SK-N-SH (cell line): Measurements from ENCODE around the gene CCM2. TPM values are rescaled to one million over a fixed set of nuclear protein-coding genes. Genes with fewer than 3 reads are reported as not detected.

ENCODE experiments used
- CTCF ChIA-PET: fragments of 300-600, 350-600 bp; formaldehyde crosslinking; extraction: SDS; loops from one replicate; lab custom pipeline; 2021; lab: Yijun Ruan, JAX
- POLR2A ChIA-PET: fragments of 350-600 bp; sonication (Branson Sonifier 250); formaldehyde crosslinking; extraction: SDS; loops from one replicate; lab custom pipeline; 2020; ENCODE audit warnings: antibody characterized with exemption, inconsistent platforms; lab: Yijun Ruan, JAX
- DNase-seq: peaks from one replicate; pipeline ENCODE4 v3.0.0; 2012
- H2AFZ ChIP-seq: fragments of 200-600 bp; sonication (generic); 2 replicates; pipeline ENCODE4 v1.8.1; 2016; ENCODE audit warnings: antibody characterized with exemption, mild to moderate bottlenecking, low read depth
- H3F3A ChIP-seq: fragments of 200-600 bp; sonication (generic); replicated peaks from 2 replicates; pipeline ENCODE3; 2016; ENCODE audit warnings: antibody characterized with exemption, mild to moderate bottlenecking; ENCODE audit not compliant: insufficient read depth
- H3K27ac ChIP-seq, 2 experiments: fragments of 200-500 bp in 1 of 2; fragments of 200-600 bp in 1 of 2; sonication (Bioruptor generic) in 1 of 2; sonication (generic), shearing (Covaris generic) in 1 of 2; 2 replicates each; pipeline versions ENCODE4 v1.5.1 to v1.6.1; 2014 to 2016; ENCODE audit warnings: low read depth in 2 of 2, inconsistent platforms in 1 of 2, low read length in 1 of 2, mild to moderate bottlenecking in 1 of 2, mixed read lengths in 1 of 2
- H3K27me3 ChIP-seq: fragments of 200-600 bp; sonication (generic), shearing (Covaris generic); 2 replicates; pipeline ENCODE4 v1.6.1; 2016; ENCODE audit warnings: mixed run types; ENCODE audit not compliant: insufficient read depth
- H3K36me3 ChIP-seq, 2 experiments: fragments of 200-500 bp in 1 of 2; fragments of 200-600 bp in 1 of 2; sonication (Bioruptor generic) in 1 of 2; sonication (generic) in 1 of 2; replicated peaks in 1 of 2; 2 replicates each; pipeline versions ENCODE3 to v1.5.1; 2014 to 2016; ENCODE audit warnings: low read length in 1 of 2, mild to moderate bottlenecking in 1 of 2; ENCODE audit not compliant: insufficient read depth in 2 of 2, control insufficient read depth in 1 of 2
- H3K4me1 ChIP-seq, 2 experiments: fragments of 200-500 bp in 1 of 2; fragments of 200-600 bp in 1 of 2; sonication (Bioruptor generic) in 1 of 2; sonication (generic), shearing (Covaris generic) in 1 of 2; 2 replicates each; pipeline versions ENCODE4 v1.5.1 to v1.6.1; 2014 to 2016; ENCODE audit warnings: low read depth in 1 of 2, low read length in 1 of 2, mixed run types in 1 of 2; ENCODE audit not compliant: insufficient read depth in 2 of 2, control insufficient read depth in 1 of 2
- H3K4me2 ChIP-seq: fragments of 200-600 bp; sonication (generic), shearing (Covaris generic); 2 replicates; pipeline ENCODE4 v1.6.1; 2017; ENCODE audit warnings: mixed run types
- H3K4me3 ChIP-seq, 2 experiments: fragments of 200-500 bp in 1 of 2; fragments of 200-600 bp in 1 of 2; sonication (Bioruptor generic) in 1 of 2; sonication (generic), shearing (Covaris generic) in 1 of 2; 2 replicates each; pipeline versions ENCODE4 v1.5.1 to v1.8.1; 2014 to 2016; ENCODE audit warnings: low read depth in 2 of 2, inconsistent platforms in 1 of 2, low read length in 1 of 2, mild to moderate bottlenecking in 1 of 2, mixed read lengths in 1 of 2, moderate library complexity in 1 of 2
- H3K79me2 ChIP-seq: fragments of 200-600 bp; sonication (generic); 2 replicates; pipeline ENCODE4 v1.8.1; 2017; ENCODE audit warnings: mild to moderate bottlenecking; ENCODE audit not compliant: insufficient read depth
- H3K9ac ChIP-seq: fragments of 200-600 bp; sonication (generic); 2 replicates; pipeline ENCODE4 v1.6.1; 2017; ENCODE audit warnings: mixed run types
- H3K9me2 ChIP-seq: fragments of 200-600 bp; sonication (generic); 2 replicates; pipeline ENCODE4 v1.6.1; 2017; ENCODE audit warnings: mixed run types
- H3K9me3 ChIP-seq: fragments of 200-600 bp; sonication (generic); 2 replicates; pipeline ENCODE4 v1.6.1; 2017; ENCODE audit warnings: mixed run types, mild to moderate bottlenecking, moderate library complexity
- H4K20me1 ChIP-seq: fragments of 200-600 bp; sonication (generic); 2 replicates; pipeline ENCODE4 v1.6.1; 2017; ENCODE audit warnings: mild to moderate bottlenecking, mixed run types; ENCODE audit not compliant: insufficient read depth
- EZH2phosphoT487 ChIP-seq: fragments of 200-600 bp; sonication (generic); IDR thresholded peaks from 2 replicates; pipeline ENCODE4 v1.6.1; 2017; ENCODE audit warnings: low read depth, mixed run types, mild to moderate bottlenecking, antibody characterized with exemption, moderate library complexity, borderline replicate concordance
- FOSL2 ChIP-seq: IDR thresholded peaks from 2 replicates; pipeline ENCODE4 v1.4.0; 2012; ENCODE audit warnings: low read depth, mild to moderate bottlenecking, moderate library complexity, borderline replicate concordance
- FOXM1 ChIP-seq: IDR thresholded peaks from 2 replicates; pipeline ENCODE4 v1.4.0; 2012; ENCODE audit warnings: low read depth, mild to moderate bottlenecking
- GABPA ChIP-seq: IDR thresholded peaks from 2 replicates; pipeline ENCODE4 v1.4.0; 2012; ENCODE audit warnings: low read depth, mild to moderate bottlenecking
- GATA2 ChIP-seq: sonication (generic); formaldehyde crosslinking; IDR thresholded peaks from 2 replicates; pipeline ENCODE4 v1.5.0; 2020; ENCODE audit warnings: mild to moderate bottlenecking, missing genetic modification reagents
- JUND ChIP-seq: IDR thresholded peaks from 2 replicates; pipeline ENCODE4 v1.4.0; 2012
- RCOR1 ChIP-seq: fragments of 150-350 bp; IDR thresholded peaks from 2 replicates; pipeline ENCODE4 v1.6.1; 2017; ENCODE audit warnings: antibody characterized with exemption, low read length
- RXRA ChIP-seq: IDR thresholded peaks from 2 replicates; pipeline ENCODE4 v1.4.0; 2012; ENCODE audit warnings: low read depth, mild to moderate bottlenecking, borderline replicate concordance
- SMC3 ChIP-seq: IDR thresholded peaks from 2 replicates; pipeline ENCODE4 v1.6.1; 2012; ENCODE audit warnings: low read depth, low read length, improper control_type of control experiment
- TAF1 ChIP-seq: IDR thresholded peaks from 2 replicates; pipeline ENCODE4 v1.6.1; 2012; ENCODE audit warnings: low read depth, mild to moderate bottlenecking, low read length, moderate library complexity, borderline replicate concordance
- TCF12 ChIP-seq: IDR thresholded peaks from 2 replicates; pipeline ENCODE4 v1.4.0; 2012
- TEAD4 ChIP-seq: IDR thresholded peaks from 2 replicates; pipeline ENCODE4 v1.4.0; 2012; ENCODE audit warnings: mild to moderate bottlenecking, borderline replicate concordance; ENCODE audit not compliant: insufficient read depth
- WGBS: methylation state at CpG from one replicate; pipeline ENCODE4 v1.1.6; 2017; ENCODE audit warnings: low lambda C conversion rate; 5-methylcytosine and 5-hydroxymethylcytosine counted together
- polyA plus RNA-seq, 3 experiments: library from polyadenylated mRNA; depleted of rRNA; stranded (reverse); fragments of >200 nt; gene quantifications; 2 replicates each; pipeline ENCODE4 v1.2.3, GENCODE V29; 2012
- TF ChIP-seq, protein P1 (sequence below): IDR thresholded peaks from 2 replicates; pipeline ENCODE4 v1.6.1; 2012; ENCODE audit warnings: mild to moderate bottlenecking, low read depth, low read length, moderate library complexity
- TF ChIP-seq, protein P2 (sequence below): fragments of 150-350 bp; IDR thresholded peaks from 2 replicates; pipeline ENCODE4 v1.6.1; 2016; ENCODE audit warnings: mild to moderate bottlenecking, low read depth, low read length

Gene CCM2
- polyA plus RNA-seq, 1 of the 3 experiments (the other 2 are of a cell fraction) = 83.2 TPM

- no peak overlapping the region for H3K9ac ChIP-seq
- no peak overlapping the region for H2AFZ ChIP-seq
- peak overlapping the region in 1 of 2 experiments; percentile 18; a peak in 1 of 4 replicates for H3K27ac ChIP-seq
- H3K9me3 ChIP-seq = no peaks in the 10 kb centered on the region
- 96% methylated on average over 20 of the region's 35 CpGs for WGBS
- H3K9me2 ChIP-seq = no peaks in the 10 kb centered on the region
- peaks cover 10 to 54% of the 10 kb centered on the region in 2 experiments for H3K36me3 ChIP-seq
- no peak for DNase-seq
- ChIA-PET POLR2A (no interaction called here), CTCF (interaction anchor here (0.6 to 6.6 kb wide), 3 partner anchors 36 to 200 kb away, joined by 3 to 36 read pairs (median 3); partner anchors contain the start of gene TBRG4)
- no peaks in the 10 kb centered on the region for H4K20me1 ChIP-seq
- peaks cover 3% of the 10 kb centered on the region for H3F3A ChIP-seq
- peaks cover 0 to 40% of the 10 kb centered on the region in 2 experiments; a peak in 1 of 4 replicates for H3K4me1 ChIP-seq
- no peaks in the 10 kb centered on the region for H3K27me3 ChIP-seq
- TF ChIP-seq GABPA (no peak), RCOR1 (no peak), JUND (no peak), FOXM1 (no peak)
- TF ChIP-seq, protein P1, sequence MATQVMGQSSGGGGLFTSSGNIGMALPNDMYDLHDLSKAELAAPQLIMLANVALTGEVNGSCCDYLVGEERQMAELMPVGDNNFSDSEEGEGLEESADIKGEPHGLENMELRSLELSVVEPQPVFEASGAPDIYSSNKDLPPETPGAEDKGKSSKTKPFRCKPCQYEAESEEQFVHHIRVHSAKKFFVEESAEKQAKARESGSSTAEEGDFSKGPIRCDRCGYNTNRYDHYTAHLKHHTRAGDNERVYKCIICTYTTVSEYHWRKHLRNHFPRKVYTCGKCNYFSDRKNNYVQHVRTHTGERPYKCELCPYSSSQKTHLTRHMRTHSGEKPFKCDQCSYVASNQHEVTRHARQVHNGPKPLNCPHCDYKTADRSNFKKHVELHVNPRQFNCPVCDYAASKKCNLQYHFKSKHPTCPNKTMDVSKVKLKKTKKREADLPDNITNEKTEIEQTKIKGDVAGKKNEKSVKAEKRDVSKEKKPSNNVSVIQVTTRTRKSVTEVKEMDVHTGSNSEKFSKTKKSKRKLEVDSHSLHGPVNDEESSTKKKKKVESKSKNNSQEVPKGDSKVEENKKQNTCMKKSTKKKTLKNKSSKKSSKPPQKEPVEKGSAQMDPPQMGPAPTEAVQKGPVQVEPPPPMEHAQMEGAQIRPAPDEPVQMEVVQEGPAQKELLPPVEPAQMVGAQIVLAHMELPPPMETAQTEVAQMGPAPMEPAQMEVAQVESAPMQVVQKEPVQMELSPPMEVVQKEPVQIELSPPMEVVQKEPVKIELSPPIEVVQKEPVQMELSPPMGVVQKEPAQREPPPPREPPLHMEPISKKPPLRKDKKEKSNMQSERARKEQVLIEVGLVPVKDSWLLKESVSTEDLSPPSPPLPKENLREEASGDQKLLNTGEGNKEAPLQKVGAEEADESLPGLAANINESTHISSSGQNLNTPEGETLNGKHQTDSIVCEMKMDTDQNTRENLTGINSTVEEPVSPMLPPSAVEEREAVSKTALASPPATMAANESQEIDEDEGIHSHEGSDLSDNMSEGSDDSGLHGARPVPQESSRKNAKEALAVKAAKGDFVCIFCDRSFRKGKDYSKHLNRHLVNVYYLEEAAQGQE = no peak
- TF ChIP-seq, protein P2, sequence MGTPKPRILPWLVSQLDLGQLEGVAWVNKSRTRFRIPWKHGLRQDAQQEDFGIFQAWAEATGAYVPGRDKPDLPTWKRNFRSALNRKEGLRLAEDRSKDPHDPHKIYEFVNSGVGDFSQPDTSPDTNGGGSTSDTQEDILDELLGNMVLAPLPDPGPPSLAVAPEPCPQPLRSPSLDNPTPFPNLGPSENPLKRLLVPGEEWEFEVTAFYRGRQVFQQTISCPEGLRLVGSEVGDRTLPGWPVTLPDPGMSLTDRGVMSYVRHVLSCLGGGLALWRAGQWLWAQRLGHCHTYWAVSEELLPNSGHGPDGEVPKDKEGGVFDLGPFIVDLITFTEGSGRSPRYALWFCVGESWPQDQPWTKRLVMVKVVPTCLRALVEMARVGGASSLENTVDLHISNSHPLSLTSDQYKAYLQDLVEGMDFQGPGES = no peak
- H3K4me2 ChIP-seq = no peak overlapping the region
- 0 out of 2 replicates have a peak, but pooled peaks cover 3% of the 10 kb centered on the region for H3K79me2 ChIP-seq
- no peak overlapping the region for H3K4me3 ChIP-seq
Measured at GRCh38 chr7:45075871-45076796, 76.1 kb downstream of the CCM2 start.

DNA sequence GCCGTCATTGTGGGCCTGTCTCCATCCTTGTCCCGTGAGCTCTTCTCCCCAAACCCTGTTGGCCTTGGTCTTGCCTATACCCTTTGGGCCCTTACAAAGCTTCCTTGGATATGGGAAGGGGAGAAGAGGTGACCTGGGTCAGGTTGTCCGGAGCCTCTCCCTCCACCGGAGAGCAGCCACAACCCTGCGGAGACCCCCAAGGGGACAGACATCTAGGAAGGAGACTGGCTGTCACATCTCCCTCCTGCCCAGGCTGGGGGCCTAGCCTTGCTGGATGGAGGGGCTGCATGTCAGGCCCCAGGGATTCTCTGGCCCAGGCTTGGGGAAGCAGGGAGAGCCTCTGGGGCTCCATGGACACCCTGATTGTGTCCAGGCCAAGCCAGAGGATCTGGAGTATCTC lies 76.9 kb downstream of the CCM2 start:
- ChIA-PET CTCF (interaction anchor here (6.6 kb wide), 1 partner anchor 59 kb away, joined by 36 read pairs; no protein-coding TSS in a partner anchor), POLR2A (interaction anchor here (1.2 kb wide), 1 partner anchor 12 kb away, joined by 4 read pairs; no protein-coding TSS in a partner anchor)
- 0 out of 2 replicates have a peak, but pooled peaks cover 3% of the 10 kb centered on the region for H3K79me2 ChIP-seq
- no peak overlapping the region for H3K9ac ChIP-seq
- H3K27ac ChIP-seq = no peak overlapping the region; a peak in 1 of 4 replicates
- H2AFZ ChIP-seq = no peak overlapping the region
- TF ChIP-seq EZH2phosphoT487 (no peak), SMC3 (no peak), FOSL2 (no peak), TAF1 (no peak), RXRA (no peak), GATA2 (CRISPR knock-in tag) (no peak), TCF12 (no peak), JUND (no peak), TEAD4 (no peak)
- TF ChIP-seq, protein P2 = no peak
- TF ChIP-seq, all 33 proteins: peak for 0
- H4K20me1 ChIP-seq = no peaks in the 10 kb centered on the region
- no peaks in the 10 kb centered on the region for H3K9me2 ChIP-seq
- H3K4me2 ChIP-seq = no peak overlapping the region
- WGBS = 99% methylated on average over 4 of the region's 5 CpGs
- no peak overlapping the region for H3K4me3 ChIP-seq
- H3K27me3 ChIP-seq = no peaks in the 10 kb centered on the region
- no peak for DNase-seq
- H3K36me3 ChIP-seq = peaks cover 10 to 53% of the 10 kb centered on the region in 2 experiments
- peaks cover 0 to 32% of the 10 kb centered on the region in 2 experiments; a peak in 1 of 4 replicates for H3K4me1 ChIP-seq
- peaks cover 3% of the 10 kb centered on the region for H3F3A ChIP-seq
- no peaks in the 10 kb centered on the region for H3K9me3 ChIP-seq
